ENCODE measurements around the gene KDM3A.

DNA sequence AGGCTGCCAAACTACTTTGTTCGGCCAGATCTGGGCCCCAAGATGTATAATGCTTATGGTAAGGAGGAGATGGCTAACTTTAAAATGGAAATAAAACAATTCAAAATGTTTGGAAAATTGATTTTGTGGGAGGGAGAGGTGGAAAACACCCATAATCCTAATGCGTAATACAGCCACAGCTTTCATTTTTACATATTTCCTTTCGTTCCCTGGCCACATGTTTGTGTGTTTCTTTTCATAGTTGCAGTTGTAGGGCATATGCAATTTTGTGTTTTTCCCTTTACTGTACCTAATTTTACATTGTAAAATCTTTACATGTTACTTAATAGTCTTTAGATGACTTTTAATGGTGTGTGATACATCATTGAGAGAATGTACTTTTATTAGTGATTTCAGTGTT lies 44.6 kb downstream of the KDM3A start:
- TF ChIP-seq POLR2A (IDR thresholded peaks at IDR 0.05; ENCODE audit: low read depth, low read length) (no peak), TAF1 (IDR thresholded peaks at IDR 0.05; ENCODE audit: borderline replicate concordance, low read depth, low read length) (no peak), POLR2AphosphoS5 (IDR thresholded peaks at IDR 0.05; ENCODE audit: low read depth, low read length) (no peak)

All from GM12892 (cell line).